ENCODE data around the gene ARHGAP30. TPM values are rescaled to one million over a fixed set of nuclear protein-coding genes. Genes with fewer than 3 reads are reported as not detected.

ARHGAP30 gene
- total RNA-seq, 1 experiment from 2014 or later = 0.55 TPM

GRCh38 chr1:161115132-161115711, 45.5 kb upstream of the ARHGAP30 start:
- Histone ChIP-seq H4K20me1 (ENCODE audit: low read length) (peaks cover 45% of the 10 kb centered on the region), H3K4me1 (ENCODE audit: insufficient read depth, low read length) (peaks cover 52% of the 10 kb centered on the region), H3F3A (ENCODE audit: low read length, unreplicated experiment) (peaks cover 4% of the 10 kb centered on the region), H3K9me3 (ENCODE audit: low read length) (no peaks in the 10 kb centered on the region), H3K4me2 (ENCODE audit: low read length) (peak overlapping the region; percentile 83), H3K9me2 (replicated peaks; ENCODE audit: low read length) (no peaks in the 10 kb centered on the region), H3K79me2 (ENCODE audit: low read length) (peaks cover 93% of the 10 kb centered on the region), H3K4me3 (ENCODE audit: low read length) (peak overlapping the region; percentile 85; the same call in 1 of the 2 replicates), H3K27me3 (ENCODE audit: low read length) (no peaks in the 10 kb centered on the region), H2AFZ (ENCODE audit: low read length) (no peak overlapping the region), H3K36me3 (ENCODE audit: low read depth, low read length) (peaks cover 29% of the 10 kb centered on the region), H3K9ac (ENCODE audit: low read length) (no peak overlapping the region), H3K27ac (ENCODE audit: low read length) (peak overlapping the region; percentile 77)
- intact Hi-C loops (cut with micrococcal nuclease) = loop anchor here (1.0 to 10.0 kb wide), 2 partner anchors 15 to 90 kb away; partner anchors contain the start of gene F11R
- TF ChIP-seq EZH2phosphoT487 (IDR thresholded peaks at IDR 0.05; ENCODE audit: borderline replicate concordance, low read length) = no peak
- TF ChIP-seq CTCF (conservative IDR thresholded peaks at IDR 0.05; ENCODE audit: low read depth, low read length) = no peak
- no peak for TF ChIP-seq EZH2 (IDR thresholded peaks at IDR 0.05; ENCODE audit: low read length, unreplicated experiment)
- no TSS peak for BruUV-seq (replicated peaks)
- CTCF ChIA-PET = no interaction called here
- POLR2A ChIA-PET (ENCODE audit: unreplicated experiment) = no interaction called here
- DNase-seq = peak; percentile 99
- ATAC-seq = peak; percentile 65

DNA sequence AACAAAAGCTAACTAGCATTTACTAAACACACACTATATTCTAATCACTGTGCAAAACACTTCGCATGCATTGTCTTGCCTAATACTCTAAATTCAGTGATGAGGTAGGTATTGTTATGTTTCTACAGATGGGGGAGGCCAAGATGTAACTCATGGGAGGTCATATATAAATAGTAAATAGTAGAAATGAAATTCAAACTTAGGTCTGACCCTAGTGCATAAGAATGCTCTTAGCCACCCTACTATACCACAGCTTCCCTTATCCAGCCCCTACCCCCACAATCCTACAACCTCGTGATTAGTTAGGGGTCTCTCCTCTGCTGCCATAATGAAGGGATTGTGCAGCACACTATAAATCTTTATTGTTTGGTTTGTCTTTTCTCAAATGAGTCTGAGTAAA, 44.9 kb upstream of the ARHGAP30 start:
- Histone ChIP-seq H3K27ac (ENCODE audit: low read length) (peak overlapping the region; percentile 60), H3K27me3 (ENCODE audit: low read length) (no peaks in the 10 kb centered on the region), H3K9me2 (replicated peaks; ENCODE audit: low read length) (no peaks in the 10 kb centered on the region), H3K4me2 (ENCODE audit: low read length) (peak overlapping the region; percentile 46), H3K4me3 (ENCODE audit: low read length) (peak overlapping the region; percentile 14; the same call in 1 of the 2 replicates), H3K79me2 (ENCODE audit: low read length) (peaks cover 94% of the 10 kb centered on the region), H3F3A (ENCODE audit: low read length, unreplicated experiment) (peaks cover 4% of the 10 kb centered on the region), H3K9me3 (ENCODE audit: low read length) (no peaks in the 10 kb centered on the region), H4K20me1 (ENCODE audit: low read length) (peaks cover 48% of the 10 kb centered on the region), H2AFZ (ENCODE audit: low read length) (no peak overlapping the region), H3K9ac (ENCODE audit: low read length) (no peak overlapping the region), H3K36me3 (ENCODE audit: low read depth, low read length) (peaks cover 31% of the 10 kb centered on the region), H3K4me1 (ENCODE audit: insufficient read depth, low read length) (peaks cover 45% of the 10 kb centered on the region)
- ATAC-seq (no peak), DNase-seq (no peak)
- no TSS peak for BruUV-seq (replicated peaks)
- intact Hi-C loops (cut with micrococcal nuclease) = loop anchor here (10.0 kb wide), 1 partner anchor 90 kb away; the partner anchor contains the start of gene F11R
- ChIA-PET CTCF (no interaction called here), POLR2A (ENCODE audit: unreplicated experiment) (no interaction called here)
- TF ChIP-seq EZH2 (IDR thresholded peaks at IDR 0.05; ENCODE audit: low read length, unreplicated experiment) = no peak

DNA sequence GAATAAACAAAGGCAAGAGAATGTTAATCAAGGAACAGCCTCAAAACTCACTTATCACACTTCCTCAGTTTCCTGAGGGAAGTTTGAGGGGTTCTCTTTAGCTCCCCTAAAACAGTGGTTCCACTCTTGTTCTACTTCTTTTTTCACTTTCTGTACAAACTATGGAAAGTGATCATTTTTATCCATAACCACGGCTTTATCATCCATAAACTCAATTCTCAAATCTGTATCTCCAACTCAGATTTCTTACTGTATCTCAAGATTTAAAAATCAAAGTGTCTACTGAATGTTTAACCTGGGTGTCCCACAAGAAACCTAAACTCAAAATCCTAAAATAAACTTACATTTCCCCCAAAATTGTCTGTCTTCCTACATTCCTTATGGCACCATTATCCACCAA, 44.2 kb upstream of the ARHGAP30 start:
- Histone ChIP-seq H2AFZ (ENCODE audit: low read length) (no peak overlapping the region), H3K4me1 (ENCODE audit: insufficient read depth, low read length) (peaks cover 39% of the 10 kb centered on the region), H3K27ac (ENCODE audit: low read length) (no peak overlapping the region), H3K9ac (ENCODE audit: low read length) (no peak overlapping the region), H3K27me3 (ENCODE audit: low read length) (no peaks in the 10 kb centered on the region), H3K9me2 (replicated peaks; ENCODE audit: low read length) (no peaks in the 10 kb centered on the region), H3K36me3 (ENCODE audit: low read depth, low read length) (peaks cover 33% of the 10 kb centered on the region), H4K20me1 (ENCODE audit: low read length) (peaks cover 48% of the 10 kb centered on the region), H3K79me2 (ENCODE audit: low read length) (peaks cover 95% of the 10 kb centered on the region), H3K9me3 (ENCODE audit: low read length) (no peaks in the 10 kb centered on the region), H3K4me2 (ENCODE audit: low read length) (peak overlapping the region; percentile 46), H3K4me3 (ENCODE audit: low read length) (no peak overlapping the region), H3F3A (ENCODE audit: low read length, unreplicated experiment) (peaks cover 4% of the 10 kb centered on the region)
- no TSS peak for BruUV-seq (replicated peaks)
- ChIA-PET POLR2A (ENCODE audit: unreplicated experiment) (no interaction called here), CTCF (no interaction called here)
- no peak for ATAC-seq
- intact Hi-C loops (cut with micrococcal nuclease) = loop anchor here (10.0 kb wide), 1 partner anchor 89 kb away; the partner anchor contains the start of gene F11R
- DNase-seq = no peak
- TF ChIP-seq EZH2 (IDR thresholded peaks at IDR 0.05; ENCODE audit: low read length, unreplicated experiment) = no peak
- no peak for TF ChIP-seq CTCF (conservative IDR thresholded peaks at IDR 0.05; ENCODE audit: low read depth, low read length)
- no peak for TF ChIP-seq EZH2phosphoT487 (IDR thresholded peaks at IDR 0.05; ENCODE audit: borderline replicate concordance, low read length)

All from PC-3 (cell line).